Stimulated activated CD4-positive, alpha-beta T cell treated with anti-CD3 and anti-CD28 coated beads, Interleukin-4, amount 100 ng/mL, for 1 hour (primary cell): ENCODE data around the gene TMEM135.
"Not testable (repeated sequence)": the region's sequence is repeated elsewhere in the genome, so short reads cannot be mapped to it uniquely, and the experiment has no call there.

ENCODE experiments used
- DNase-seq: peaks from one replicate; pipeline ENCODE4 v3.0.0-alpha.2; 2020

TMEM135 gene

DNA sequence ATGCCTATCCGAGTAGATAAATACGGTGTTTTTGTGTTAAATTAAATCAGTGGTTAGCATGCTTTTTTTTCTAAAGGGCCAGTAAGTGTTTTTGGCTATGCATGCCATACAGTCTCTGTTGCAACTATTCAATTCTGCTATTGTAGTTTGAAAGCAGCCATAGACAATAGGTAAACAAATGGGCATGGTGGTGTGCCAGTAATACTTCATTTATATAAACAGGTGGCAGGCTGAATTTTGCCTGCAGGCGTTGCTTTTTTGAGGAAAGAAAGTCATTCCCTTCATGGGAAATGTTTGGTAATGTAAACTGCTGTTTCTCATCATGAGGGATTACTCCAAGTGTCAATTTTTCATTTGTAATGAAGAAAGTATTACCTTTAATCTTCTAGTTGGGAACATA, 106.5 kb downstream of the TMEM135 start:
- DNase-seq = no peak

GRCh38 chr11:87148749-87149148, 111.0 kb downstream of the TMEM135 start:
- DNase-seq = no peak

DNA sequence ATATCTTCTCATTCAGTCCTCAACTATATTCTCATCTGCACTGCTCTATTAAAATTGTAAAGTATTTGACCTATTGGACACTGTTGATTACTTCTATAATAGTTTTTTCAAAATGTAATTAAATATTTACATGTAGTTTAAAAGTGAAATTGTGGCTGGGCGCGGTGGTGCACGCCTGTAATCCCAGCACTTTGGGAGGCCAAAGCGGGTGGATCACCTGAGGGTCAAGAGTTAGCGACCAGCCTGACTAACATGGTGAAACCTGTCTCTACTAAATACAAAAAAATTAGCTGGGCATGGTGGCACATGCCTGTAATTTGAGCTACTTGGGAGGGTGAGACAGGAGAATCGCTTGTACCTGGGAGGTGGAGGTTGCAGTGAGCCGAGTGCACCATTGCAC, 112.0 kb downstream of the TMEM135 start:
- not testable (repeated sequence) for DNase-seq

DNA sequence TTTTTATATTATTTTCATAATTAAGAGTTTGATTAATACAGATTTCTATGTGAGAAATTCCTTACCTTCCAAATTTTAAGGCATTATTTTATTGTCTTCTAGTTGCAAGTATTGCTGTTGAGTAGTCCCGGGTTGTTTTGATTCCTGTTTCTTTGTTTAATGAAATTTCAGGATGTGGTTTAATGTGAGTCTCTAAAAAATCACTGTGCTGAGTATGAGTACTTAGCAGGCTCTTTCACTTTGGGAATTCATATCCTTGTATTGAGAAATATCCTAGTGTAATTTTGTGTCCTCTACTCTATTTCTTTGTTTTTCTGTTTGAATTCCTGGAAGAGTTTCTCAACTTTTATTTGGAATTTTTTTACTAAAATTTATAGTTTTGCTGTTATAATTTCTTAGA, 113.2 kb downstream of the TMEM135 start:
- no peak for DNase-seq

GRCh38 chr11:87154246-87154645, 116.5 kb downstream of the TMEM135 start:
- no peak for DNase-seq

- DNase-seq = no peak
Observed at GRCh38 chr11:87156970-87157369, 119.2 kb downstream of the TMEM135 start.

DNA sequence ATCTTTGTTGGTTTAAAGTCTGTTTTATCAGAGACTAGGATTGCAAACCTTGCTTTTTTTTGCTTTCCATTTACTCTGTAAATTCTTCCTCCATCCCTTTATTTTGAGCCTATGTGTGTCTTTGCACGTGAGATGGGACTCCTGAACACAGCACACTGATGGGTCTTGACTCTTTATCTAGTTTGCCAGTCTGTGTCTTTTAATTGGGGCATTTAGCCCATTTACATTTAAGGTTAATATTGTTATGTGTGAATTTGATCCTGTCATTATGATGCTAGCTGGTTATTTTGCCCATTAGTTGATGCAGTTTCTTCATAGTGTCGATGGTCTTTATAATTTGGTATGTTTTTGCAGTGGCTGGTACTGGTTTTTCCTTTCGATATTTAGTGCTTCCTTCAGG, 131.3 kb downstream of the TMEM135 start:
- DNase-seq = not testable (repeated sequence)

- DNase-seq = no peak
Observed at GRCh38 chr11:87173185-87174039, 135.7 kb downstream of the TMEM135 start.

GRCh38 chr11:87174870-87175269, 137.1 kb downstream of the TMEM135 start:
- no peak for DNase-seq

DNA sequence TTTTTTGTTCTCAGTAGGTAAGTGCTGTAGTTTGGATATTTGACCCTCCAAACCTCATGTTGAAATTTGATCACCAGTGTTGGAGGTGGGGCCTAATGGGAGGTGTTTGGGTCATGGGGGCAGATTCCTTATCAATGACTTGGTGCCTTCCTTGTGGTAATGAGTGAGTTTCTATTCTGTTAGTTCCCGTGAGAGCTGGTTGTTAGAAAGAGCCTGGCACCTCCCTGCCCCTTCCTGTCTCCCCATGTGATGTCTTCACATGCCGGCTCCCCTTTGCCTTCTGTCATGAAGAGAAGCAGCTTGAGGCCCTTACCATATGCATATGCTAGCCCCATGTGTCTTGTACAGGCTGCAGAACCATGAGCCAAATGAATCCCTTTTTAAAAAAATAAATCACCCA, 138.3 kb downstream of the TMEM135 start:
- DNase-seq = no peak

GRCh38 chr11:87179621-87180020, 141.9 kb downstream of the TMEM135 start:
- DNase-seq = no peak

- DNase-seq = no peak
Observed at GRCh38 chr11:87180742-87181141, 143.0 kb downstream of the TMEM135 start.

GRCh38 chr11:87181143-87181542, 143.4 kb downstream of the TMEM135 start:
- no peak for DNase-seq

DNA sequence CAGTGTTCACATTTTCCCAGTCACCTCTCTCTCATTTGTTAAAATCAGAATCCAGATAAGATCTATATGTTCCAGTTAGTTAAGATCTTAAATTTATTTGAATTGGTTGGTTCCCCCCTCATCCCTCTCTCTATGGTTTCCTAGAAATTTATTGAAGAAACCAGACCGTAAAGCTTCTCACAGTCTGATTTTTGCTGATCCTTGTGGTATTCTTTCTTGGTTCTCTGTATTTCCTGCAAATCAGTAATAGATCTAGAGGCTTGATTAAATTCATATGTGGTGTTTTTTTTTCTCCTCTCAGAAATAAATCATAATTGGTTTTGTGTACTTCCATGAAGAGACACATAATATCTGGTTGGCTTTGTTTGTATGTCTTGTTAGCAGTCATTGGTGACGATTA, 147.5 kb downstream of the TMEM135 start:
- no peak for DNase-seq

DNA sequence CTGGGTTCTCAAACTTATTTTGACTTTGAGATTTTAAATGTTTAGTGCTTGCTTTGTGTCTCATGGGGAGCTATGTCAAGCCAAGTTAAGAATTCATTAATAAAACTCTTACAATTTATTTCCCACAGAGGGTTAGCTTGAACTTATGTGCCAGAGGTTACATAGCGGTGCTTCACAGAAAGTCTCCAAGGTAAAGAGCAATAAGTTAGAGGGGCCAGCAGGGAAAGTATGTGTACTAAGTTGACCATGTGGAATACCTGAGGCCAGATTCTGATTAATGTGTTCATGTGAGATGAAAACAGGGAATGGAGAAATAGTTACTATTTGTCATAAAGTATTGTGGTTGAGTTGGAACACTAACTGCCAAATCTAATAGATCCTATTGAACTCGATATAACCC, 149.3 kb downstream of the TMEM135 start:
- no peak for DNase-seq

GRCh38 chr11:87187930-87188329, 150.2 kb downstream of the TMEM135 start:
- DNase-seq = no peak

GRCh38 chr11:87188396-87188795, 150.7 kb downstream of the TMEM135 start:
- not testable (repeated sequence) for DNase-seq

DNA sequence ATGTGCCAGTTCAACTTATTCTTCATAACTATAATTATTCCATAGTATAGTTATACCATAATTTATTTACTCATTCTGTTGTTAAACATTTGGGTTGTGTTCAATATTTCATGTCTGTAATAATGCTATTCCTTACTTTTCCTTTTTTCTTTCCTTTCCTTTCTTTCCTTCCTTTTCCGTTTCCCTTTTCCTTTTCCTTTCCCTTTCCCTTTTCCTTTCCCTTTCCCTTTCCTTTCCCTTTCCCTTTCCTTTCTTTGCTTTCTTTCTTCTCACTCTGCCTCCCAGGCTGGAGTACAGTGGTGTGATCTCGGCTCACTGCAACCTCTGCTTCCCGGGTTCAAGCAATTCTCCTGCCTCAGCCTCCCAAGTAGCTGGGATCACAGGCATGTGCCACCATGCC, 151.2 kb downstream of the TMEM135 start:
- not testable (repeated sequence) for DNase-seq

GRCh38 chr11:87190071-87190470, 152.3 kb downstream of the TMEM135 start:
- DNase-seq = no peak

DNA sequence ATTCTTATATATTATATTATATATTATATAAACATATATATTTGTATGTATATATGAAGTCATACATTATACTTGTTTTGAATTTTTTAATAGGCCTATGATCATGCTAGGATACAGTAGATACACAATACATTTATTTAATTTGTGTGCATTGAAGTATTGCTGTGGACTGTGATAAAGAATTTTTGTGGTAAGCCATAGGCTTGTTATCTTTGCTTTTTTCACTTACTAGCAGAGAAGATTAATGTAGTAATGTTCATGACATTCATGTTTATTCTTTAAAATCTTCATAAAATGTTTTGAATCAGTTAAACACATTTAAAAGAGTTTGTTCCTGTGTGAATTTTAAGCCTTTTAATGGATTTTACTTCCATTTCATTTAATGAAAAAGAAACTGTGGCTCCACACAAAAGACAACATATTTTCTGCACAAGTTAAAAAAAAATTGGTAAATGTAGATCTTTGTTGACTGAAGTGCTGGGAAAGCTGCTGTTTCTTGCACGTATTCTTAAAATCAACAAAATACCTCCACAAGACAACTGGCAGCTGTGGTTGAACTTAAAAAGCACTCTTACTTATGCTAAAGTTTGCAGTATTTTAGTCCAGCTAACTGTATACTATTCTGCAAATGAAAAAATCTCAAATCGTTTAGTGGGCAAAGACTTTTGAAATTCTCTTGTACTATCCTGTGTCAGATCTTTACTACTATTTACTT, 156.2 kb downstream of the TMEM135 start:
- no peak for DNase-seq

- DNase-seq = no peak
Observed at GRCh38 chr11:87194985-87195820, 157.5 kb downstream of the TMEM135 start.

GRCh38 chr11:87198266-87198881, 160.6 kb downstream of the TMEM135 start:
- DNase-seq = no peak

DNA sequence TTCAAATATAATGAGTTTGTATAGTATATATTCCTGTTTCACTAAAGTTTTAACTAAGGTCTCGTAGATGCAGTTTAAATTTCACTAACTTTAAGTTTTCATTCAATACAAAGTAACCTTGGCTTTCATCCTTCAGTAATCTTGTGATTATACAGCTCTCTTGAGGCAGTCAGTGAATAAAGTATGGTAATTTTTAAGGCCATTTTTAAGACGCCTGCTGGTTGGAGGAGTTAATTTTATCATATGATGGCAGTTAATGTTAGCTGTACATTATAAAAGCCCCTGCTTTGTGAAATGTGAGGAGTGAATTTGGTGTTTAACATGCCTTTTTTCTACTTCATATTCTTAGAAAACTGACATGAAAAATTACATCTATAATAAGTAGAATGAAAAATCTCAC, 163.6 kb downstream of the TMEM135 start:
- no peak for DNase-seq
